ENCODE results near the gene PTPN2. TPM values are rescaled to one million over a fixed set of nuclear protein-coding genes. Genes with fewer than 3 reads are reported as not detected.
"Not testable (repeated sequence)": the region's sequence is repeated elsewhere in the genome, so short reads cannot be mapped to it uniquely, and the experiment has no call there.

The PTPN2 gene
- total RNA-seq, 1 donor from 2014 or later: 31.4 TPM

GRCh38 chr18:12766986-12767433, 117.0 kb downstream of the PTPN2 start:
- H3K36me3 Mint-ChIP-seq: no peaks in the 10 kb centered on the region
- H3K4me1 Mint-ChIP-seq (ENCODE audit: unreplicated experiment): peaks cover 6% of the 10 kb centered on the region
- no peaks in the 10 kb centered on the region for H3K27me3 Mint-ChIP-seq
- H3K4me3 Mint-ChIP-seq: no peak overlapping the region
- no peak overlapping the region for H3K27ac Mint-ChIP-seq
- TF ChIP-seq, protein P1, sequence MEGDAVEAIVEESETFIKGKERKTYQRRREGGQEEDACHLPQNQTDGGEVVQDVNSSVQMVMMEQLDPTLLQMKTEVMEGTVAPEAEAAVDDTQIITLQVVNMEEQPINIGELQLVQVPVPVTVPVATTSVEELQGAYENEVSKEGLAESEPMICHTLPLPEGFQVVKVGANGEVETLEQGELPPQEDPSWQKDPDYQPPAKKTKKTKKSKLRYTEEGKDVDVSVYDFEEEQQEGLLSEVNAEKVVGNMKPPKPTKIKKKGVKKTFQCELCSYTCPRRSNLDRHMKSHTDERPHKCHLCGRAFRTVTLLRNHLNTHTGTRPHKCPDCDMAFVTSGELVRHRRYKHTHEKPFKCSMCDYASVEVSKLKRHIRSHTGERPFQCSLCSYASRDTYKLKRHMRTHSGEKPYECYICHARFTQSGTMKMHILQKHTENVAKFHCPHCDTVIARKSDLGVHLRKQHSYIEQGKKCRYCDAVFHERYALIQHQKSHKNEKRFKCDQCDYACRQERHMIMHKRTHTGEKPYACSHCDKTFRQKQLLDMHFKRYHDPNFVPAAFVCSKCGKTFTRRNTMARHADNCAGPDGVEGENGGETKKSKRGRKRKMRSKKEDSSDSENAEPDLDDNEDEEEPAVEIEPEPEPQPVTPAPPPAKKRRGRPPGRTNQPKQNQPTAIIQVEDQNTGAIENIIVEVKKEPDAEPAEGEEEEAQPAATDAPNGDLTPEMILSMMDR (conservative IDR thresholded peaks at IDR 0.05): peak; percentile 53
- no peak for DNase-seq (ENCODE audit: extremely low spot score, unreplicated experiment)
- H3K9me3 Mint-ChIP-seq: no peaks in the 10 kb centered on the region

DNA sequence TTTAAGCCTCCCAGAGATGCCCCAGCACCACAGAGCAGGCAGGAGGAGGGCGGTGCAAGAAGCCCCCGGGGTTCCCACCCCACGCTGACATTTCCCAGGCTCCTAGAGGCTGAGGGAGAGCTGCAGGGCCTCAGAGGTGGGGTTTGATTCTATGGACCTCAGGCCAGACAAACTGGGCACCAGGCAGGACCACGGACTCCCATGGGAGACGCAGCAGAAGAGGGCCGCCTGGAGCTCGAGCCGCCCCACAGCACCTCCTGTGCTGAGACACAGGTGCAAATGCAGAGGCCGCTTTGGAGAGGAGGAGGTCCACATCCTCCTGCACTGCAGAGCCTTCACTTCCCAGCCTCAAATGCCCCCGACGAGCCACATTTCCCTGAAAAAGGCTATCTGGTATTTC, 118.5 kb downstream of the PTPN2 start:
- Mint-ChIP-seq H3K4me3 (no peak overlapping the region), H3K27ac (no peak overlapping the region), H3K27me3 (no peaks in the 10 kb centered on the region), H3K4me1 (ENCODE audit: unreplicated experiment) (peaks cover 6% of the 10 kb centered on the region), H3K9me3 (no peaks in the 10 kb centered on the region), H3K36me3 (no peaks in the 10 kb centered on the region)
- no peak for DNase-seq (ENCODE audit: extremely low spot score, unreplicated experiment)
- TF ChIP-seq, protein P1 (conservative IDR thresholded peaks at IDR 0.05): no peak

DNA sequence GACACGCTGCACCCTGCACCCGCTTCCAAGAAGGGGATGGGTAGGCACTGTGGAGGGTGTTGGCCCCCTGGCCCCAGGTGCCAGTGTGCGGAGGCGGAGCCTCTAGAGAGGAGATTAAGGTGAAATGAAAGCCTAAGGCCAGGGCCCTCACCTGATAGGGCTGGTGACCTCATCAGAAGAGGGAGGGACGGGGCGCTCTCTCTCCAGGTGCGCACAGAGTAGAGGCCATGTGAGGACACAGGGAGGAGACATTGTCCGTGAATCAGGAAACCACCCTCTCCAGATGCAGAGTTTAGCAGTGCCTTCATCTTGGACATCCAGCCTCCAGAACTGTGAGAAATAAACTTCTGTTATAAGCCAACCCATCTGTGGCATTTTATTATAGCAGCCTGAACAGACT, 118.9 kb downstream of the PTPN2 start:
- no peak overlapping the region for H3K27ac Mint-ChIP-seq

GRCh38 chr18:12758566-12758965, 125.5 kb downstream of the PTPN2 start:
- H3K36me3 Mint-ChIP-seq; H3K4me1 Mint-ChIP-seq (ENCODE audit: unreplicated experiment); H3K27me3 Mint-ChIP-seq; H3K4me3 Mint-ChIP-seq; H3K27ac Mint-ChIP-seq; H3K9me3 Mint-ChIP-seq; DNase-seq (ENCODE audit: extremely low spot score, unreplicated experiment): not testable (repeated sequence)

More for the DNA sequence above, 118.9 kb downstream of the PTPN2 start:
- H3K4me1 Mint-ChIP-seq (ENCODE audit: unreplicated experiment): peaks cover 6% of the 10 kb centered on the region
- TF ChIP-seq, protein P1 (conservative IDR thresholded peaks at IDR 0.05): no peak
- H3K9me3 Mint-ChIP-seq: no peaks in the 10 kb centered on the region
- no peak overlapping the region for H3K4me3 Mint-ChIP-seq
- H3K36me3 Mint-ChIP-seq: no peaks in the 10 kb centered on the region
- H3K27me3 Mint-ChIP-seq: no peaks in the 10 kb centered on the region
- no peak for DNase-seq (ENCODE audit: extremely low spot score, unreplicated experiment)

DNA sequence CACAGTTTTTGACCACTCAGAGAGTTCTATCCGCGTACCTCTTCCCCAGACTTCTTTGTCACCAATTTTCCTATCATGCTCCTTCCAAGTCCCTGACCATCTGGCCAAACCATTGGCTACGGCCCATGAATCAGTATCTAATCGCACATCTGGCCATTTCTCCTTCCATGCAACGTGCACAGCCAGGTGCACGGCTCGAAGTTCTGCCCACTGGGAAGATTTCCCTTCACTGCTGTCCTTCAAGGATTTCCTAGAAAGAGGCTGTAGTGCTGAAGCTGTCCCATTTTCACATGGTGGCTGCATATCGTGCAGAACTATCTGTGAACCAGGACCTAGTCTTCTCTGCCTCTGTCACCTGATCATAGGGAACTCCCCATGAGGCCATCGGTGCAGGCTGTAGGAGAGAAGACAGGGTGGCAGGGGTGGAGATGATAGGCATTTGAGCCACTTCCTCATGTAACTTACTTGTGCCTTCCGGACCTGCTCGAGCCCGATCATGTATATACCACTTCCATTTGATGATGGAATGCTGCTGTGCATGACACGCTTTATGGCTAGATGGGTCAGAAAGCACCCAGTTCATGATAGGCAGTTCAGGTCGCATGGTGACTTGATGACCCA, 127.3 kb downstream of the PTPN2 start:
- not testable (repeated sequence) for H3K27ac Mint-ChIP-seq; H3K27me3 Mint-ChIP-seq; H3K4me3 Mint-ChIP-seq; H3K9me3 Mint-ChIP-seq; H3K4me1 Mint-ChIP-seq (ENCODE audit: unreplicated experiment); H3K36me3 Mint-ChIP-seq; DNase-seq (ENCODE audit: extremely low spot score, unreplicated experiment)

GRCh38 chr18:12755606-12756005, 128.4 kb downstream of the PTPN2 start:
- H3K4me3 Mint-ChIP-seq; H3K36me3 Mint-ChIP-seq; H3K9me3 Mint-ChIP-seq; H3K27me3 Mint-ChIP-seq; H3K4me1 Mint-ChIP-seq (ENCODE audit: unreplicated experiment); H3K27ac Mint-ChIP-seq; DNase-seq (ENCODE audit: extremely low spot score, unreplicated experiment): not testable (repeated sequence)

GRCh38 chr18:12754511-12754910, 129.5 kb downstream of the PTPN2 start:
- DNase-seq (ENCODE audit: extremely low spot score, unreplicated experiment): no peak
- Mint-ChIP-seq H3K4me3 (no peak overlapping the region), H3K36me3 (no peaks in the 10 kb centered on the region), H3K27ac (no peak overlapping the region), H3K27me3 (no peaks in the 10 kb centered on the region), H3K4me1 (ENCODE audit: unreplicated experiment) (no peaks in the 10 kb centered on the region), H3K9me3 (no peaks in the 10 kb centered on the region)
- TF ChIP-seq, protein P1 (conservative IDR thresholded peaks at IDR 0.05): no peak
